Measurements from ENCODE around the gene RNF130.

Gene RNF130

DNA sequence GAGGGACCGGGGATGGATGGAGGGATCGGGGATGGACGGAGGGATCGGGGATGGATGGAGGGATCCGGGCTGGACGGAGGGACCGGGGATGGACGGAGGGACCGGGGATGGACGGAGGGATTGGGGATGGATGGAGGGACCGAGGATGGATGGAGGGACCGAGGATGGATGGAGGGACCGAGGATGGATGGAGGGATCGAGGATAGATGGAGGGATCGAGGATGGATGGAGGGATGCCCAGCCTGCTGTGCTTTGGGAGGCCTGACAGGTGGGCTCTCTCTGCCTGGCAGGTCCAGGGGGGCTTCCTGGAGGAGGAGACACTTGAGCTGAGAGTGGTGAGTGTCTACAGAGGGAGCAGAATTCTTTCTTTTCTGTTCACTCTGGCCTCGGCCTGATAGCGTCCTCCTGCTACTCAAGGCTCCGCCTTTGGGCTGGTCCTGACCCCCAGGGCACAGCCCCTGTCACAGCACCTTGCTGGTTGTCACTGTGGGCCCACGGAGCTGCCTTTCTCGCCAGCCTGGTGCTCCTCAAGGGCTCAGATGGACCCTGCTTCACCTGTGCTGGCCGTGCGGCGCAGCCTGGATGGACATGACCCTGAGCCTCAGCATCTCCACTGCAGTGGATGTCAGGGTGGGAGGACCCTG is 42.2 kb upstream of the RNF130 start:
- Histone ChIP-seq H3K4me1 (ENCODE audit: insufficient read depth, low read length) (no peaks in the 10 kb centered on the region), H3K4me3 (ENCODE audit: low read length) (no peak overlapping the region), H3K27ac (ENCODE audit: low read length) (no peak overlapping the region), H3K36me3 (ENCODE audit: insufficient read depth, low read depth, low read length) (no peaks in the 10 kb centered on the region), H3K27me3 (ENCODE audit: insufficient read depth, low read length) (no peaks in the 10 kb centered on the region), H3K9ac (ENCODE audit: low read depth, low read length) (no peak overlapping the region), H3K9me3 (ENCODE audit: insufficient read depth, low read depth, low read length) (no peaks in the 10 kb centered on the region)

DNA sequence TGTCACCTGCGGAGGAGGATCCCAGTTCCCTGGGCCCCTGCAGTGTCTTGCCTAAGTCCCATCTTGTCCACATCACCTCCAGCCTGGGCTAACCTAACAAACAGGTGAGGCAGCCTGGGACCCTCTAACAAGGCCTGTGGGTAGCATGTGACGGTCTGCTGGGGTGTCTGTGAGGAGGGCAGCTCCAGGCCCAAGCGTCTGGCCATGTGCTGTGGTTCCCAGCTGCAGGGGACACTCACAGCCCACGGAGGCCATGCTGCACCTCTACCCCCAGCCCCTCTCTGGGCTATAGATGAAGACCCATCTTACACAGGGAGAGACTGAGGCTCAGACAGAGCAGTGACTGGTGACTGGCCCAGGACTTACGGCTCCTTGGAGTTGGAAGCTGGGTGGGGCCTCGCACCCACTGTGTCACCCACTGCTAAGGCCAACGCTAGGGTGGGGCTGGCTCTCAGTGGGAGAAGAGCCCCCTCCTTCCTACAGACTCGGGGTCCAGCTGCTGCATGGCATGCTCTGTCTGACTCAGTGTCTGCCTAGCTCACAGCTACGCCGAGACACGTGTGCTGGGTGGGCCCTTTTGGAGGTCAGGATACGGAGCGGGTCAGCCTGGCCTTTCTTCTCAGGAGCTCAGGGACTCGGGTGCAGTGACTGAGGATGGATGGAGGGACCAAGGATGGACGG is 40.8 kb upstream of the RNF130 start:
- peaks cover 7% of the 10 kb centered on the region for H3K9me3 ChIP-seq (ENCODE audit: insufficient read depth, low read depth, low read length)
- H3K4me3 ChIP-seq (ENCODE audit: low read length) = no peak overlapping the region
- H3K27ac ChIP-seq (ENCODE audit: low read length) = no peak overlapping the region
- H3K4me1 ChIP-seq (ENCODE audit: insufficient read depth, low read length) = no peaks in the 10 kb centered on the region
- H3K36me3 ChIP-seq (ENCODE audit: insufficient read depth, low read depth, low read length) = no peaks in the 10 kb centered on the region
- H3K27me3 ChIP-seq (ENCODE audit: insufficient read depth, low read length) = no peaks in the 10 kb centered on the region
- no peak overlapping the region for H3K9ac ChIP-seq (ENCODE audit: low read depth, low read length)

DNA sequence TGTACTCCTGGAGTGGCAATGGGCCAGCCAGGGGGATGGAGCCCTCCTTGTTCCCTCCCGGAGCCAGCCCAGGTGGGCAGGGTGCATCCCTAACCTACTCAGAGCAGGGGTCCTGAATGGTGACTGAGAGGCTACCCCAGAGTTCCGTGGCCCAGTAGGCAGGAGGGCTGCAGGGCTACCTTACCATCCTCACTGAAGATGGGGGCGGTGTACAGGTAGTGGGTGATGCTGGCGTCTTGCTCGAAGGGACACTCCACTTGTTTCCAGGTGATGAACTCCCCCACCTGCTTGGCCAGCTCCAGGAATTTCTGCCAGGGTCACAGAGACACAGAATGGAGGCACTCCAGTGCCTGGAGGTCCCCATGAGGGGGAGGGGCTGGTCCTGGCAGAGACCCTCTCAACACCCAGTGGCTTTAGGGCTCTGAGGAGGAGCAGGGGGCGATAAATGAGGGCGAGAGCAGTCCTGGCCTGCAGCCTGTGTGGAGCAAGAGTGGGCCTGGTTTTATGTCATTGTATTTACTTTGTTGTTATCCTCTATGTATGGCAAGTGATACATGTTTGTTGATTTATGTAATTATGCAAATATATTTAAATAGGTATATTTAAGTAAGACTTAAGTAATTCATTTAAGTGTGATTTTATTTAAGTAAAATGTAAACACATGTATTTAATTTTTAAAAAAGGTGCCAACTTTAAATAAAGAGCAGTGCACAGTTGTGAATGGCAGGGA is 39.9 kb upstream of the RNF130 start:
- no peak overlapping the region for H3K4me3 ChIP-seq (ENCODE audit: low read length)
- no peaks in the 10 kb centered on the region for H3K4me1 ChIP-seq (ENCODE audit: insufficient read depth, low read length)
- H3K36me3 ChIP-seq (ENCODE audit: insufficient read depth, low read depth, low read length) = no peaks in the 10 kb centered on the region
- H3K27me3 ChIP-seq (ENCODE audit: insufficient read depth, low read length) = no peaks in the 10 kb centered on the region
- H3K27ac ChIP-seq (ENCODE audit: low read length) = no peak overlapping the region
- peaks cover 16% of the 10 kb centered on the region for H3K9me3 ChIP-seq (ENCODE audit: insufficient read depth, low read depth, low read length)
- H3K9ac ChIP-seq (ENCODE audit: low read depth, low read length) = no peak overlapping the region

DNA sequence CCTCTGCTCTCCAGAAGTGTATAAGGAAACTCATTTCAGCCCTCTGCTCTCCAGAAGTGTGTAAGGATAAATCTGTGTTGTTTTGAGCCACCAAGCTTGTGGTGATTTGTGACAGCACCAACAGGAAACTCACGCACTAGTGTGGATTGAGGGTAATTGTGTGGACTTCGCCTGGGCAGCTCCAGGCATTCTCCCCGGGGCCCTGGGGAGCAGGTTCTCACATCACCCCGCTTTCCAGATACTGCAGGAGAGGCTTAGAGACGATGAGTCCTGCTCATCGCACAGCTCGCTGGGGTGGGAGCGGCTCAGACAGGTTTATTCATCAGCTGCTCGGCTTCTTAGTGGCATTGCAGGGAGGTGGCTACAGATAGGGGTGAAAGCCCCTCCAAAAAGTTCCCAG is 38.4 kb upstream of the RNF130 start:
- H3K9ac ChIP-seq (ENCODE audit: low read depth, low read length) = no peak overlapping the region
- H3K27me3 ChIP-seq (ENCODE audit: insufficient read depth, low read length) = no peaks in the 10 kb centered on the region
- H3K36me3 ChIP-seq (ENCODE audit: insufficient read depth, low read depth, low read length) = no peaks in the 10 kb centered on the region
- H3K4me3 ChIP-seq (ENCODE audit: low read length) = no peak overlapping the region
- H3K27ac ChIP-seq (ENCODE audit: low read length) = no peak overlapping the region
- H3K4me1 ChIP-seq (ENCODE audit: insufficient read depth, low read length) = no peaks in the 10 kb centered on the region
- H3K9me3 ChIP-seq (ENCODE audit: insufficient read depth, low read depth, low read length) = peaks cover 21% of the 10 kb centered on the region

DNA sequence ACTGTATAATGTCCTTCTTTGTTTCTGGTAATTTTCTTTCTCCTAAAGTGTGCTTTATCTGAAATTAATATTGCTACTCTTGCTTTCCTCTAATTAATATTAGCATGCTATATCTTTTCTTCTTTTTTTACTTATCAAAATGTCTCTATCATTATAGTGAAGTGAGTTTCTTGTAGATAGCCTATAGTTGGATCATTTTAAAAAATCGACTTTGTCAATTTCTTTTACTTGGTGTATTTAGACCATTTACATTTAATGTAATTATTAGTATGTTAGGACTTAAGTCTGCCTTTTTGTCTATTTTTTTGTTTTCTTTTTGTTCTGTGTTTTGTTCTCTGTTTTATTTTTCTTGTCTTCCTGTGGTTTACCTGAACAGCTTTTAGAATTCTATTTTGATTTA is 35.4 kb upstream of the RNF130 start:
- Histone ChIP-seq H3K36me3 (ENCODE audit: insufficient read depth, low read depth, low read length) (no peaks in the 10 kb centered on the region), H3K27ac (ENCODE audit: low read length) (no peak overlapping the region), H3K9me3 (ENCODE audit: insufficient read depth, low read depth, low read length) (peaks cover 21% of the 10 kb centered on the region), H3K4me3 (ENCODE audit: low read length) (no peak overlapping the region), H3K4me1 (ENCODE audit: insufficient read depth, low read length) (no peaks in the 10 kb centered on the region), H3K27me3 (ENCODE audit: insufficient read depth, low read length) (no peaks in the 10 kb centered on the region), H3K9ac (ENCODE audit: low read depth, low read length) (no peak overlapping the region)

DNA sequence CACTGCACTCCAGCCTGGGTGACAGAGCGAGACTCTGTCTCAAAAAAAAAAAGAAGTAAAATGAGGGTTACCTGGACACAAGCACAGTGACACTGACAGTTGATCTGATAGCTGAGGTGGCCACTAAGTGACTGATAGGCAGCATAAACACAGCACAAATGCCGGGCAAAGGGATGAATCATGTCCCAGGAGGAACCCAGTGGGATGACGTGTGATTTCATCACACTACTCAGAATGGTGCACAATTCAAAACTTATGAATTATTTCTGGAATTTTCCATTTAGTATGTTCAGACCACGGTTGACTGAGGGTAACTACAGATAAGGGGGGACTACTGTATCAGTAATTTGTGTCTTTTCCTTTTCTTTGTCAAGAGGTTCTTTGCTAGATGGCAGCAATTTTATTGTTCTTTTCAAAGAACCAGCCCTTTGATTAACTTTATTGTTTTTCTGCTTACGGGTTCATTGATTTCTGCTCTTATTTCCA is 34.3 kb upstream of the RNF130 start:
- peaks cover 21% of the 10 kb centered on the region for H3K9me3 ChIP-seq (ENCODE audit: insufficient read depth, low read depth, low read length)
- H3K4me1 ChIP-seq (ENCODE audit: insufficient read depth, low read length) = no peaks in the 10 kb centered on the region
- H3K4me3 ChIP-seq (ENCODE audit: low read length) = no peak overlapping the region
- no peaks in the 10 kb centered on the region for H3K27me3 ChIP-seq (ENCODE audit: insufficient read depth, low read length)
- no peak overlapping the region for H3K27ac ChIP-seq (ENCODE audit: low read length)
- H3K9ac ChIP-seq (ENCODE audit: low read depth, low read length) = no peak overlapping the region
- H3K36me3 ChIP-seq (ENCODE audit: insufficient read depth, low read depth, low read length) = no peaks in the 10 kb centered on the region

DNA sequence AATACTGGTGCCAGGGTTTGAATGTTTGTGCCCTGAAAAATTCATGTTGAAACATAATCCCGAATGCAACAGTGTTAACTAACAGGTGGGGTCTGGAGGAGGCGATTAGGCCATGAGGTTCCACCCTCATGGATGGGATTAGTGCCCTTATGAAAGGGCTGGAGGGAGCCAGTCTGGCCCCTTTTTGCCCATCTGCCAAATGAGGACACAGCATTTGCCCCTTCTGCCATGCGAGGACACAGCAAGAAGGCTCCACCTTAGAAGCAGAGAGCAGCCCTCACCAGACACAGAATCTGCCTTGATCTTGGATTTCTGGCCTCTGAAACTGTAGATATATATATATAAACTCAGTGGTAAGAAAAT is 32.6 kb upstream of the RNF130 start:
- Histone ChIP-seq H3K36me3 (ENCODE audit: insufficient read depth, low read depth, low read length) (no peaks in the 10 kb centered on the region), H3K4me1 (ENCODE audit: insufficient read depth, low read length) (no peaks in the 10 kb centered on the region), H3K9me3 (ENCODE audit: insufficient read depth, low read depth, low read length) (peaks cover 21% of the 10 kb centered on the region), H3K27ac (ENCODE audit: low read length) (no peak overlapping the region), H3K9ac (ENCODE audit: low read depth, low read length) (no peak overlapping the region), H3K27me3 (ENCODE audit: insufficient read depth, low read length) (no peaks in the 10 kb centered on the region), H3K4me3 (ENCODE audit: low read length) (no peak overlapping the region)

DNA sequence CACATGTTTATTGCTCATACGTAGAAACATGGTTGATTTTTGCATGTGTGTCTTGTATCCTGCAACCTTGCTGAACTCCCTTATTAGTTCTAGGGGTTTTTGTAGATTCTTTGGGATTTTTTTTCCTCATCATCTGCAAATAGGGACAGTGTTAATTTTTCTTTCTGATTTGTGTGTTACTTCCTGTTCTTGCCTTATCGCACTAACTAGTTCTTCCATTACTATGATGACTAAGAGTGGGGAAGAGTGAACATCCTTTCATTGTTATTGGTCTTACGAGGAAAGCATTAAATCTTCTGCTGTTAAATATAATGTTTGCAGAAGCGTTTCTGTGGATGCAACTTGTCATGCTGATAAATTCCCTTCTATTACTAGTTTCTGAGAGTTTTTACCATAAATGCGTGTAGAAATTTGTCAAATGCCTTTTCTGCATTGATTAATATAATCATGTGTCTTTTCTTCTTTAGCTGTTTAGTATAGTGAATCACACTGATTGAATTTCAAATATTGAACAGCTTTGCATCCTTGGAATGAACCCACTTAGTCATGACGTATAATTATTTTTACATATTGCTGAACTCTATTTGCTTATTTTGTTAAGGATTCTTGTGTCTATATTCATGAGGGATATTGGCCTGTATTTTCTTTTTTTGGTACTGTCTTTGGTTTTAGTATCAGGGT is 32.1 kb upstream of the RNF130 start:
- no peak overlapping the region for H3K27ac ChIP-seq (ENCODE audit: low read length)
- H3K9ac ChIP-seq (ENCODE audit: low read depth, low read length) = no peak overlapping the region
- no peaks in the 10 kb centered on the region for H3K4me1 ChIP-seq (ENCODE audit: insufficient read depth, low read length)
- H3K36me3 ChIP-seq (ENCODE audit: insufficient read depth, low read depth, low read length) = no peaks in the 10 kb centered on the region
- no peak overlapping the region for H3K4me3 ChIP-seq (ENCODE audit: low read length)
- H3K9me3 ChIP-seq (ENCODE audit: insufficient read depth, low read depth, low read length) = peaks cover 21% of the 10 kb centered on the region
- H3K27me3 ChIP-seq (ENCODE audit: insufficient read depth, low read length) = no peaks in the 10 kb centered on the region

DNA sequence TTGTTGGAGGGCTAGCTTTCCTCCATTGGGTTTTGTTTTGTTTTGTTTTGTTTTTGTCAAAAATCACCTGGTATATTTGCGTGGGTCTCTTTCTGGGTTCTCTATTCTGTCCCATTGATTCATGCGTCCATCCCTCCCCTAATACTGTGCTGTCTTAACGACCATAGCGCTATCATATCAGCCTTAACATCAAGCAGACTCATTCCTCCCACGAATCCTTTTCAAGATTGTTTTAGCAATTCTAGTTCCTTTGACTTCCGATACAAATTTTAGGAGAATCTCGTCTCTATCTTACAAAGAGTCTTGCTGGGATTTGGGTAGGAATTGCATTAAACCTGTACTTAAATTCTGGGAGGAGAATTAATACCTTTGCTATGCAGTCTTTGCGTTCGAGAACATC is 31.1 kb upstream of the RNF130 start:
- Histone ChIP-seq H3K36me3 (ENCODE audit: insufficient read depth, low read depth, low read length) (no peaks in the 10 kb centered on the region), H3K27ac (ENCODE audit: low read length) (no peak overlapping the region), H3K9ac (ENCODE audit: low read depth, low read length) (no peak overlapping the region), H3K4me3 (ENCODE audit: low read length) (no peak overlapping the region), H3K9me3 (ENCODE audit: insufficient read depth, low read depth, low read length) (peaks cover 16% of the 10 kb centered on the region), H3K4me1 (ENCODE audit: insufficient read depth, low read length) (no peaks in the 10 kb centered on the region), H3K27me3 (ENCODE audit: insufficient read depth, low read length) (no peaks in the 10 kb centered on the region)

DNA sequence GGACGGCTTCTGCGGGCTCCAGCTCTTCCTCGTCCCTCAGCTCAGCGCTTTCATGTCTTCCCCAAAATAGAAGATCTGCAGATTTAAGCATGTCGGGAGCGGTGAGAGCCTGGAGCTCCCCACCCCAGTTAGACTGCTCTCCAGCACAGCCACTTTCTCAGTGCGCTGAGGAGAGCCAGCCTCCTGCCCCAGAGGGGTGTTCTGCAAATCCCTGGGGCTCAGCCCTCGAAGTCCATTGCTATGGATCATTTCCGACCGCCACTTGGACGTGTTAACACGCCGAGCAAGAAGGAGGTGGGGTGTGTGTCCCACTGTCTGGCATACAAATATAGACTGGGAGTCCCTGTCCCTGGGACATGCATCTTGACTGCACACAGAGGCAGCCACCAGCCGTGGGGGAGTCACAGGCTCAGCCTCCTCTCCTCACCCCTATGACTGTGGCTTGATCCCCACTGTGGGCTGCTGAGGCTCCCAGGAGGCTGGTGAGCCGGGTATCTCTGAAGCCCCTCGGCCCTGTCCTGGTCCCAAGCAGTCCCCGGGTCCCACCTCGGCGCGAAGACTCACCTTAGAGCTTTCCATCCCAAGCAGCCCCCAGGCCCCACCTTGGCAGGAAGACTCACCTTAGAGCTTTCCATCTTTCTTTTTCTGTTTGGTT is 30.0 kb upstream of the RNF130 start:
- no peaks in the 10 kb centered on the region for H3K36me3 ChIP-seq (ENCODE audit: insufficient read depth, low read depth, low read length)
- H3K4me1 ChIP-seq (ENCODE audit: insufficient read depth, low read length) = no peaks in the 10 kb centered on the region
- H3K27me3 ChIP-seq (ENCODE audit: insufficient read depth, low read length) = no peaks in the 10 kb centered on the region
- H3K27ac ChIP-seq (ENCODE audit: low read length) = no peak overlapping the region
- H3K9ac ChIP-seq (ENCODE audit: low read depth, low read length) = no peak overlapping the region
- H3K9me3 ChIP-seq (ENCODE audit: insufficient read depth, low read depth, low read length) = peaks cover 7% of the 10 kb centered on the region
- no peak overlapping the region for H3K4me3 ChIP-seq (ENCODE audit: low read length)

DNA sequence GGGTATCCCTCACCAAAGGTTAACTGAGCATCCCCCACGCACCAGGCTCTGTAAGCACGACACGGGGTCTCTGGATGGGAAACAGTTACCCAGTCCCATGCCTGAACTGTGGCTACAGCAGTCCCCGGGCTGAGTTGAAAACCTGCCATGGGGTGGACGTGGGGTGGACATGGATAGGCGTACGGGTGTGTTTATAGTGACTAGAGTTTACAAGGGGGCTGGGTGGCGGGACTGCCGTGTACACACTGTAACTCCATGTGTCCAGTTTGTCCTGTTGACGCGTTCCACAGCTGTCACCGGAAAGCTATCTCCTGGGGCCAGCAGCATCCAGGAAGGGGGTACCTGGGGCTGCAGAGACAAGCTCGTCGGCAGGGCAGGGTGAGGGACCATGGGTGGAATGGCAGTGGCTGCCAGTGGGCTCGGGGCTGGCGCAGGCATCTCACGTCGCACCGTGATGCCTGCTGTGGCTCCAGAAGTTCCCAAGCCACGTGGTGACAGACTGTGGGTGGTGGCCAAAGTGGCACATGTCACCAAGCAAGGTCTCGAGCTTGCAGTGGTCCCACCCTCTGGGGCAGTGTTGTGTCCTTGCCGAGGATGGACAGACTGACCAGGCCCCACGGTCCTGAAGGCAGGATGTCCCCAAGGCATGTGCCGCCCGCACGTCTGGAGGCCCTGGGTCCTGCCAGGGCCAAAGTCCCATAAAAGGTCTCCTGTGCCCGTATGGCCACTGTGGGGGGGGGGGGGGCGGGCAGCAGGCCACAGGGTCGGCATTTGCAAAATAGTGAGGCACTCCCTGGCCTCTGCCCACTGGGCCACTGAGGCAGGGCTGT is 29.3 kb upstream of the RNF130 start:
- Histone ChIP-seq H3K4me3 (ENCODE audit: low read length) (no peak overlapping the region), H3K36me3 (ENCODE audit: insufficient read depth, low read depth, low read length) (no peaks in the 10 kb centered on the region), H3K27me3 (ENCODE audit: insufficient read depth, low read length) (no peaks in the 10 kb centered on the region), H3K9me3 (ENCODE audit: insufficient read depth, low read depth, low read length) (no peaks in the 10 kb centered on the region), H3K9ac (ENCODE audit: low read depth, low read length) (no peak overlapping the region), H3K27ac (ENCODE audit: low read length) (no peak overlapping the region), H3K4me1 (ENCODE audit: insufficient read depth, low read length) (no peaks in the 10 kb centered on the region)

Measured in iPS-20b (cell line).